Measurements from ENCODE around the gene SEPTIN10.

SEPTIN10 gene

GRCh38 chr2:109562421-109562820, 51.3 kb downstream of the SEPTIN10 start:
- Histone ChIP-seq H3K4me3 (ENCODE audit: severe bottlenecking) (no peak overlapping the region), H3K27ac (ENCODE audit: poor library complexity, severe bottlenecking) (peak overlapping the region; percentile 11), H3K9me3 (ENCODE audit: severe bottlenecking) (no peaks in the 10 kb centered on the region), H3K36me3 (ENCODE audit: low read depth) (peaks cover 68% of the 10 kb centered on the region), H3K27me3 (ENCODE audit: insufficient read depth, poor library complexity, severe bottlenecking) (no peaks in the 10 kb centered on the region), H3K4me1 (ENCODE audit: insufficient read depth, poor library complexity, severe bottlenecking) (peaks cover 19% of the 10 kb centered on the region)
- no peak for TF ChIP-seq CTCF (IDR thresholded peaks at IDR 0.05; ENCODE audit: poor library complexity, severe bottlenecking)
- no peak for DNase-seq (ENCODE audit: low spot score)
- peak; percentile 63 for ATAC-seq (ENCODE audit: low read depth)

- ATAC-seq (ENCODE audit: low read depth): no peak
- DNase-seq (ENCODE audit: low spot score): no peak
- peak overlapping the region; percentile 81 for H3K27ac ChIP-seq (ENCODE audit: poor library complexity, severe bottlenecking)
- H3K4me1 ChIP-seq (ENCODE audit: insufficient read depth, poor library complexity, severe bottlenecking): peaks cover 19% of the 10 kb centered on the region
- no peaks in the 10 kb centered on the region for H3K27me3 ChIP-seq (ENCODE audit: insufficient read depth, poor library complexity, severe bottlenecking)
- H3K4me3 ChIP-seq (ENCODE audit: severe bottlenecking): no peak overlapping the region
- H3K9me3 ChIP-seq (ENCODE audit: severe bottlenecking): no peaks in the 10 kb centered on the region
- TF ChIP-seq CTCF (IDR thresholded peaks at IDR 0.05; ENCODE audit: poor library complexity, severe bottlenecking): no peak
- peaks cover 65% of the 10 kb centered on the region for H3K36me3 ChIP-seq (ENCODE audit: low read depth)
These were observed 53.5 kb downstream of the SEPTIN10 start for GRCh38 chr2:109560265-109560664.

- TF ChIP-seq CTCF (IDR thresholded peaks at IDR 0.05; ENCODE audit: poor library complexity, severe bottlenecking): no peak
- H3K4me3 ChIP-seq (ENCODE audit: severe bottlenecking): no peak overlapping the region
- H3K27me3 ChIP-seq (ENCODE audit: insufficient read depth, poor library complexity, severe bottlenecking): no peaks in the 10 kb centered on the region
- peaks cover 57% of the 10 kb centered on the region for H3K36me3 ChIP-seq (ENCODE audit: low read depth)
- no peaks in the 10 kb centered on the region for H3K9me3 ChIP-seq (ENCODE audit: severe bottlenecking)
- DNase-seq (ENCODE audit: low spot score) (no peak), ATAC-seq (ENCODE audit: low read depth) (peak; percentile 88)
- H3K27ac ChIP-seq (ENCODE audit: poor library complexity, severe bottlenecking): peak overlapping the region; percentile 81
- peaks cover 11% of the 10 kb centered on the region for H3K4me1 ChIP-seq (ENCODE audit: insufficient read depth, poor library complexity, severe bottlenecking)
These were observed 55.5 kb downstream of the SEPTIN10 start for GRCh38 chr2:109558076-109558882.

- H3K4me3 ChIP-seq (ENCODE audit: severe bottlenecking): no peak overlapping the region
These were observed 56.5 kb downstream of the SEPTIN10 start for GRCh38 chr2:109557309-109557708.

More at GRCh38 chr2:109557309-109557708, 56.5 kb downstream of the SEPTIN10 start:
- Histone ChIP-seq H3K36me3 (ENCODE audit: low read depth) (peaks cover 62% of the 10 kb centered on the region), H3K27me3 (ENCODE audit: insufficient read depth, poor library complexity, severe bottlenecking) (no peaks in the 10 kb centered on the region), H3K4me1 (ENCODE audit: insufficient read depth, poor library complexity, severe bottlenecking) (peaks cover 11% of the 10 kb centered on the region), H3K9me3 (ENCODE audit: severe bottlenecking) (no peaks in the 10 kb centered on the region), H3K27ac (ENCODE audit: poor library complexity, severe bottlenecking) (peak overlapping the region; percentile 81)
- no peak for DNase-seq (ENCODE audit: low spot score)
- no peak for TF ChIP-seq CTCF (IDR thresholded peaks at IDR 0.05; ENCODE audit: poor library complexity, severe bottlenecking)
- ATAC-seq (ENCODE audit: low read depth): no peak

Data from RWPE2 (cell line).